Smooth muscle cell (in vitro differentiated cells): ENCODE data around the gene PHYHIPL. TPM values are rescaled to one million over a fixed set of nuclear protein-coding genes. Genes with fewer than 3 reads are reported as not detected.
A peak's percentile ranks its signal among the peaks of the same experiment; 100 is the strongest.

Experiments used
- DNase-seq: peaks from one replicate; lab custom pipeline; 2025; ENCODE audit not compliant: unreplicated experiment; lab: John Stamatoyannopoulos, UW
- H2AFZ ChIP-seq: fragments of 200-600 bp; sonication (generic); 2 replicates; pipeline ENCODE4 v1.6.0; 2016; ENCODE audit warnings: antibody characterized with exemption, low read depth, mild to moderate bottlenecking
- H3F3A ChIP-seq: fragments of 200-600 bp; sonication (generic); 2 replicates; pipeline ENCODE4 v1.6.0; 2017; ENCODE audit warnings: antibody characterized with exemption, low read depth
- H3K27ac ChIP-seq: fragments of 200-600 bp; sonication (generic); 2 replicates; pipeline ENCODE4 v1.5.1; 2016; ENCODE audit warnings: low read depth, mild to moderate bottlenecking
- H3K27me3 ChIP-seq: fragments of 200-600 bp; sonication (generic); 2 replicates; pipeline ENCODE4 v1.6.1; 2016; ENCODE audit warnings: low read depth, mild to moderate bottlenecking
- H3K36me3 ChIP-seq: fragments of 200-600 bp; sonication (generic); 2 replicates; pipeline ENCODE4 v1.5.1; 2016; ENCODE audit warnings: low read depth
- H3K4me1 ChIP-seq: fragments of 200-600 bp; sonication (generic); 2 replicates; pipeline ENCODE4 v1.5.1; 2016; ENCODE audit warnings: low read depth
- H3K4me2 ChIP-seq: fragments of 200-600 bp; sonication (generic); 2 replicates; pipeline ENCODE4 v1.6.0; 2016; ENCODE audit warnings: mild to moderate bottlenecking
- H3K4me3 ChIP-seq: fragments of 200-600 bp; sonication (generic); 2 replicates; pipeline ENCODE4 v1.5.1; 2016; ENCODE audit warnings: mild to moderate bottlenecking
- H3K79me2 ChIP-seq: fragments of 200-600 bp; sonication (generic); 2 replicates; pipeline ENCODE4 v1.6.0; 2016; ENCODE audit warnings: low read depth, mild to moderate bottlenecking
- H3K9ac ChIP-seq: fragments of 200-600 bp; sonication (generic); 2 replicates; pipeline ENCODE4 v1.6.0; 2016; ENCODE audit warnings: low read depth
- H3K9me3 ChIP-seq: fragments of 200-600 bp; sonication (generic); replicated peaks from 2 replicates; pipeline ENCODE4 v1.5.1; 2016; ENCODE audit warnings: low read depth
- H4K20me1 ChIP-seq: fragments of 200-600 bp; sonication (generic); 2 replicates; pipeline ENCODE4 v1.6.0; 2016; ENCODE audit warnings: low read depth
- CTCF ChIP-seq: fragments of 200-600 bp; sonication (generic); IDR thresholded peaks from 2 replicates; pipeline ENCODE4 v1.5.1; 2017; ENCODE audit warnings: borderline replicate concordance, mild to moderate bottlenecking, antibody characterized with exemption; ENCODE audit not compliant: insufficient read depth, poor library complexity, severe bottlenecking
- WGBS: methylation state at CpG from one replicate; pipeline ENCODE4 v1.1.7; 2016; ENCODE audit warnings: low lambda C conversion rate; 5-methylcytosine and 5-hydroxymethylcytosine counted together
- polyA plus RNA-seq: library from polyadenylated mRNA; unstranded; fragments of >200 nt; fragmentation: Nextera tagmentation; extraction: Ambion mirVana; gene quantifications from 2 replicates; pipeline ENCODE4 v1.2.1, GENCODE V29; 2016
- total RNA-seq: library from RNA; depleted of rRNA; stranded (reverse); fragments of >200 nt; gene quantifications from 2 replicates; pipeline ENCODE4 v1.2.3, GENCODE V29; 2014

Gene PHYHIPL
- total RNA-seq (0.63 TPM in 1 of 2 replicates, not detected in the other), polyA plus RNA-seq (0.31 TPM in 1 of 2 replicates, not detected in the other)

GRCh38 chr10:59176241-59177030 is at the start of gene PHYHIPL:
Gene PHYHIPL, plus strand, starts transcription at chr10:59176643. Its CDS starts 211 bp downstream, at chr10:59176854.
- H3K9ac ChIP-seq: no peak within 1 kb of the TSS
- H3K27ac ChIP-seq: no peak within 1 kb of the TSS
- H3K9me3 ChIP-seq: no peaks in the 10 kb centered on the region
- H3K4me2 ChIP-seq: peak within 1 kb of the TSS; percentile 94
- WGBS: 1% methylated on average over 49 of the region's 90 CpGs
- H3K4me3 ChIP-seq: peak within 1 kb of the TSS; percentile 57
- no peaks in the 10 kb centered on the region for H3F3A ChIP-seq
- no peak within 1 kb of the TSS for H2AFZ ChIP-seq
- no peaks in the 10 kb centered on the region for H3K79me2 ChIP-seq
- H3K36me3 ChIP-seq: no peaks in the 10 kb centered on the region
- H4K20me1 ChIP-seq: no peaks in the 10 kb centered on the region
- TF ChIP-seq CTCF: no peak
- peaks cover 34% of the 10 kb centered on the region for H3K27me3 ChIP-seq
- DNase-seq: no peak
- peaks cover 4% of the 10 kb centered on the region for H3K4me1 ChIP-seq

- Histone ChIP-seq H3K79me2 (no peaks in the 10 kb centered on the region), H3K4me3 (no peak overlapping the region), H3K9me3 (no peaks in the 10 kb centered on the region), H3K27ac (no peak overlapping the region), H3K27me3 (no peaks in the 10 kb centered on the region), H3K4me1 (no peaks in the 10 kb centered on the region), H4K20me1 (no peaks in the 10 kb centered on the region), H2AFZ (no peak overlapping the region), H3K4me2 (no peak overlapping the region), H3K36me3 (no peaks in the 10 kb centered on the region), H3K9ac (no peak overlapping the region), H3F3A (no peaks in the 10 kb centered on the region)
- no peak for DNase-seq
- TF ChIP-seq CTCF: no peak
- 72% methylated on average over 3 of the region's 3 CpGs for WGBS
Measured at GRCh38 chr10:59126991-59127390, 49.5 kb upstream of the PHYHIPL start.

- 88% methylated on average over 1 of the region's 1 CpG for WGBS
- no peak overlapping the region for H2AFZ ChIP-seq
- no peaks in the 10 kb centered on the region for H3K79me2 ChIP-seq
- no peaks in the 10 kb centered on the region for H3K27me3 ChIP-seq
- DNase-seq: no peak
- no peaks in the 10 kb centered on the region for H3K36me3 ChIP-seq
- no peaks in the 10 kb centered on the region for H3F3A ChIP-seq
- no peak overlapping the region for H3K4me3 ChIP-seq
- TF ChIP-seq CTCF: no peak
- H3K4me1 ChIP-seq: no peaks in the 10 kb centered on the region
- no peaks in the 10 kb centered on the region for H4K20me1 ChIP-seq
- no peak overlapping the region for H3K27ac ChIP-seq
- no peak overlapping the region for H3K4me2 ChIP-seq
- no peaks in the 10 kb centered on the region for H3K9me3 ChIP-seq
- no peak overlapping the region for H3K9ac ChIP-seq
Measured at GRCh38 chr10:59127991-59128390, 48.5 kb upstream of the PHYHIPL start.

GRCh38 chr10:59129867-59130266 is 46.6 kb upstream of the PHYHIPL start:
- no peak overlapping the region for H3K9ac ChIP-seq
- H3K9me3 ChIP-seq: no peaks in the 10 kb centered on the region
- no peak for TF ChIP-seq CTCF
- H3K4me1 ChIP-seq: no peaks in the 10 kb centered on the region
- H3K79me2 ChIP-seq: no peaks in the 10 kb centered on the region
- H3K36me3 ChIP-seq: no peaks in the 10 kb centered on the region
- DNase-seq: no peak
- H3K4me2 ChIP-seq: no peak overlapping the region
- no peaks in the 10 kb centered on the region for H3F3A ChIP-seq
- H3K27me3 ChIP-seq: no peaks in the 10 kb centered on the region
- H3K27ac ChIP-seq: no peak overlapping the region
- no peak overlapping the region for H3K4me3 ChIP-seq
- H2AFZ ChIP-seq: no peak overlapping the region
- no peaks in the 10 kb centered on the region for H4K20me1 ChIP-seq
